ENCODE results near the gene ANGPT4. TPM values are rescaled to one million over a fixed set of nuclear protein-coding genes. Genes with fewer than 3 reads are reported as not detected.

The ANGPT4 gene
- total RNA-seq, 1 donor from 2014 or later, result 0.05 TPM

- Histone ChIP-seq H3K9me3 (ENCODE audit: insufficient read depth, low read depth, low read length) (no peaks in the 10 kb centered on the region), H3K4me1 (ENCODE audit: insufficient read depth, low read length) (peaks cover 5% of the 10 kb centered on the region), H3K9ac (ENCODE audit: low read length) (no peak overlapping the region), H4K20me1 (ENCODE audit: insufficient read depth, low read length) (peaks cover 7% of the 10 kb centered on the region), H3K36me3 (ENCODE audit: insufficient read depth, low read length) (no peaks in the 10 kb centered on the region), H3K27me3 (ENCODE audit: insufficient read depth, low read length) (no peaks in the 10 kb centered on the region), H3K27ac (ENCODE audit: low read depth, low read length) (no peak overlapping the region), H2AFZ (ENCODE audit: low read depth, low read length) (no peak overlapping the region), H3K79me2 (ENCODE audit: insufficient read depth, low read length) (no peaks in the 10 kb centered on the region), H3K4me3 (ENCODE audit: insufficient read depth, low read depth, low read length) (no peak overlapping the region), H3K4me2 (ENCODE audit: low read length) (no peak overlapping the region)
- H3K27me3 Mint-ChIP-seq (ENCODE audit: low read depth, unreplicated experiment), result peaks cover 38% of the 10 kb centered on the region
- DNase-seq (ENCODE audit: low read depth) (no peak), FAIRE-seq (no peak)
- H3K4me1 Mint-ChIP-seq (ENCODE audit: low read depth, unreplicated experiment), result no peaks in the 10 kb centered on the region
- H3K9me3 Mint-ChIP-seq (ENCODE audit: unreplicated experiment), result no peaks in the 10 kb centered on the region
- H3K4me3 Mint-ChIP-seq (ENCODE audit: unreplicated experiment), result no peak overlapping the region
- no peak overlapping the region for H3K27ac Mint-ChIP-seq (ENCODE audit: unreplicated experiment)
- no peak for TF ChIP-seq CTCF (IDR thresholded peaks at IDR 0.05; ENCODE audit: insufficient read depth, low read depth, low read length)
- no peak for TF ChIP-seq EZH2 (IDR thresholded peaks at IDR 0.05; ENCODE audit: insufficient read depth, low read length)
- peaks cover 6% of the 10 kb centered on the region for H3K36me3 Mint-ChIP-seq (ENCODE audit: low read depth, unreplicated experiment)
Observed at GRCh38 chr20:848193-848592, 67.9 kb downstream of the ANGPT4 start.

GRCh38 chr20:846894-847278 is 69.2 kb downstream of the ANGPT4 start:
- Histone ChIP-seq H3K27ac (ENCODE audit: low read depth, low read length) (no peak overlapping the region), H2AFZ (ENCODE audit: low read depth, low read length) (no peak overlapping the region), H3K9ac (ENCODE audit: low read length) (no peak overlapping the region), H3K4me3 (ENCODE audit: insufficient read depth, low read depth, low read length) (no peak overlapping the region), H3K9me3 (ENCODE audit: insufficient read depth, low read depth, low read length) (no peaks in the 10 kb centered on the region), H4K20me1 (ENCODE audit: insufficient read depth, low read length) (peaks cover 7% of the 10 kb centered on the region), H3K79me2 (ENCODE audit: insufficient read depth, low read length) (no peaks in the 10 kb centered on the region), H3K4me1 (ENCODE audit: insufficient read depth, low read length) (peaks cover 5% of the 10 kb centered on the region), H3K36me3 (ENCODE audit: insufficient read depth, low read length) (no peaks in the 10 kb centered on the region), H3K27me3 (ENCODE audit: insufficient read depth, low read length) (no peaks in the 10 kb centered on the region), H3K4me2 (ENCODE audit: low read length) (no peak overlapping the region)
- peaks cover 6% of the 10 kb centered on the region for H3K36me3 Mint-ChIP-seq (ENCODE audit: low read depth, unreplicated experiment)
- FAIRE-seq (no peak), DNase-seq (ENCODE audit: low read depth) (no peak)
- H3K4me1 Mint-ChIP-seq (ENCODE audit: low read depth, unreplicated experiment), result no peaks in the 10 kb centered on the region
- peaks cover 45% of the 10 kb centered on the region for H3K27me3 Mint-ChIP-seq (ENCODE audit: low read depth, unreplicated experiment)
- H3K9me3 Mint-ChIP-seq (ENCODE audit: unreplicated experiment), result no peaks in the 10 kb centered on the region
- TF ChIP-seq CTCF (IDR thresholded peaks at IDR 0.05; ENCODE audit: insufficient read depth, low read depth, low read length) (no peak), EZH2 (IDR thresholded peaks at IDR 0.05; ENCODE audit: insufficient read depth, low read length) (no peak)
- no peak overlapping the region for H3K4me3 Mint-ChIP-seq (ENCODE audit: unreplicated experiment)
- no peak overlapping the region for H3K27ac Mint-ChIP-seq (ENCODE audit: unreplicated experiment)

GRCh38 chr20:845941-846893 is 69.9 kb downstream of the ANGPT4 start:
- Histone ChIP-seq H4K20me1 (ENCODE audit: insufficient read depth, low read length) (peaks cover 7% of the 10 kb centered on the region), H3K4me2 (ENCODE audit: low read length) (no peak overlapping the region), H3K36me3 (ENCODE audit: insufficient read depth, low read length) (no peaks in the 10 kb centered on the region), H3K9me3 (ENCODE audit: insufficient read depth, low read depth, low read length) (no peaks in the 10 kb centered on the region), H3K27me3 (ENCODE audit: insufficient read depth, low read length) (no peaks in the 10 kb centered on the region), H3K27ac (ENCODE audit: low read depth, low read length) (no peak overlapping the region), H3K4me3 (ENCODE audit: insufficient read depth, low read depth, low read length) (no peak overlapping the region), H3K4me1 (ENCODE audit: insufficient read depth, low read length) (peaks cover 5% of the 10 kb centered on the region), H3K79me2 (ENCODE audit: insufficient read depth, low read length) (peaks cover 3% of the 10 kb centered on the region), H2AFZ (ENCODE audit: low read depth, low read length) (no peak overlapping the region), H3K9ac (ENCODE audit: low read length) (no peak overlapping the region)
- no peak for TF ChIP-seq EZH2 (IDR thresholded peaks at IDR 0.05; ENCODE audit: insufficient read depth, low read length)
- TF ChIP-seq CTCF (IDR thresholded peaks at IDR 0.05; ENCODE audit: insufficient read depth, low read depth, low read length), result no peak
- Mint-ChIP-seq H3K27me3 (ENCODE audit: low read depth, unreplicated experiment) (peaks cover 46% of the 10 kb centered on the region), H3K36me3 (ENCODE audit: low read depth, unreplicated experiment) (peaks cover 3% of the 10 kb centered on the region), H3K4me1 (ENCODE audit: low read depth, unreplicated experiment) (no peaks in the 10 kb centered on the region), H3K27ac (ENCODE audit: unreplicated experiment) (no peak overlapping the region), H3K4me3 (ENCODE audit: unreplicated experiment) (no peak overlapping the region), H3K9me3 (ENCODE audit: unreplicated experiment) (no peaks in the 10 kb centered on the region)
- no peak for DNase-seq (ENCODE audit: low read depth)
- FAIRE-seq, result no peak

All from astrocyte (in vitro differentiated cells and primary cell).